Occipital lobe (tissue), 2 donors: Measurements from ENCODE around the gene CBY3. TPM values are rescaled to one million over a fixed set of nuclear protein-coding genes. Genes with fewer than 3 reads are reported as not detected.
"Not testable (repeated sequence)": the region's sequence is repeated elsewhere in the genome, so short reads cannot be mapped to it uniquely, and the experiment has no call there.

Experiments
- DNase-seq: peaks from one replicate; lab custom pipeline; 2025; lab: John Stamatoyannopoulos, UW
- total RNA-seq: library from RNA; depleted of rRNA; stranded (reverse); fragments of >200 nt; gene quantifications from one replicate; pipeline ENCODE4 v1.2.3, GENCODE V29; 2014

Gene CBY3
- total RNA-seq, result not detected

- DNase-seq, result no peak
Observed at GRCh38 chr5:179680780-179681401, at the start of gene CBY3. Gene CBY3 (minus strand): TSS chr5:179681034. CDS start chr5:179680918, 116 bp downstream.

- DNase-seq, result no peak
Observed at GRCh38 chr5:179730356-179730755, 49.5 kb upstream of the CBY3 start.

DNA sequence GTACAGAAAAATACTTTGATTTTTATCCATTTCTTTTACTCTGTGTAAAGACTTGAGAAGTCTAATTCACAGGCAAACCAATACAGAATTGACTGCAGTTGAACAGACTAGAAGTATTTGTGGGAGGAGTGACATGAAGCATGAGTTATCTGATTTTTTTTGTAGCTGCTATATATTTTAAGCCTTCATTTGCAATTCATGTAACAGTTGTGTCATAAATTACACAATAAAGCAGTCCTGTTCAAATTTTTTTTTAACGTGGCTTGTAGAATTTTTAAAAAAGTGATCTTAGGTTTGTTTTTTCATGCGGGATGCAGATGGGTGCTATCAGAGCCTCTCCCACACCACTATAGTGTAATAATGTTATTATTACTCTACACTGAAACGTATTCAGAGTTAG is 48.9 kb upstream of the CBY3 start:
- DNase-seq, result no peak

GRCh38 chr5:179729303-179729702 is 48.5 kb upstream of the CBY3 start:
- no peak for DNase-seq

DNA sequence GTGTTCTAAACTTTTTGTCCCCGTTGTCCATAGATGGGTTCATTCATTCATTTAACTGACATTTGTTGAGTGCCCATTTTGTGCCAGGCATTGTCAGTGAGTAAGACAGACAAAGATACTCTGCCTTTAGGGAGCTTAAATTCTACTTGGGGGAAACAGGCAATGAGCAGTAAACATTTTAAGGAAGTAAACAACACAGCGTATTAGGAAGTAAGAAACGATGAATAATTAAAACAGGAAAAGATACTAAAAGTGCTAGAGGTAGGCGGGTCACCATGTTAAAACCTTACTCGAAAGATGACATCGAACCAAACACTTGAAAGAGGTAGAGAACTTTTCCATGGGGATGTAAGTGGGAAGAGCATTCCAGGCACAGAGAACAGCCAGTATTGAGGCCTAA is 46.3 kb upstream of the CBY3 start:
- no peak for DNase-seq

- DNase-seq, result no peak
Observed at GRCh38 chr5:179724163-179724562, 43.3 kb upstream of the CBY3 start.

GRCh38 chr5:179720222-179720621 is 39.4 kb upstream of the CBY3 start:
- no peak for DNase-seq

DNA sequence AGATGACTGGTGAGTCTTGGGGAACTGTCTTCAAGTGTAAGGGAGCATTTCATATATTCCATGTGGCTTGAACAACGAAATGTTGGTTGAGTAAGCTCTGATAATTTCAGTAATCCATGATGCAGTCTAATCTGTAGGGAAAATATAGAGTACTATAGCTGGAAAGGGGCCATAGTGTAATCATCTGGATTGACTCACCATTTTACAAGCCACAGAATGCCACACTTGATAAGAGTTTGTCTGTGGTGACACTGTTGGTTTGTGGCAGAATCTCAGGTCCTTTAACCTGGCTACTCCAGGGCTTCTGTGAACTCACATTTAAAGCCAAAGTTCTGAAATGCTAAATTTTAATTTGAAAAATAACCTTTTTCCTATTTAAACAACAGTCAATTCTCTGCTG is 35.5 kb upstream of the CBY3 start:
- no peak for DNase-seq

GRCh38 chr5:179700401-179700918 is 19.6 kb upstream of the CBY3 start:
- no peak for DNase-seq

GRCh38 chr5:179699616-179700237 is 18.9 kb upstream of the CBY3 start:
- DNase-seq, result no peak

- DNase-seq, result no peak
Observed at GRCh38 chr5:179698935-179699615, 18.2 kb upstream of the CBY3 start, which contains the start of gene CANX. Gene CANX (plus strand): TSS chr5:179698967. CDS start chr5:179705682, 6,715 bp downstream.

- DNase-seq, result peak; percentile 99
Observed at GRCh38 chr5:179697993-179698934, 17.4 kb upstream of the CBY3 start.

GRCh38 chr5:179697543-179697942 is 16.7 kb upstream of the CBY3 start:
- not testable (repeated sequence) for DNase-seq

- no peak for DNase-seq
Observed at GRCh38 chr5:179697108-179697507, 16.3 kb upstream of the CBY3 start.

- DNase-seq, result no peak
Observed at GRCh38 chr5:179696603-179697002, 15.8 kb upstream of the CBY3 start.

- no peak for DNase-seq
Observed at GRCh38 chr5:179694561-179694960, 13.7 kb upstream of the CBY3 start.

GRCh38 chr5:179689212-179689611 is 8.4 kb upstream of the CBY3 start:
- not testable (repeated sequence) for DNase-seq

- DNase-seq, result no peak
Observed at GRCh38 chr5:179680014-179680779, 637 bp downstream of the CBY3 start.

DNA sequence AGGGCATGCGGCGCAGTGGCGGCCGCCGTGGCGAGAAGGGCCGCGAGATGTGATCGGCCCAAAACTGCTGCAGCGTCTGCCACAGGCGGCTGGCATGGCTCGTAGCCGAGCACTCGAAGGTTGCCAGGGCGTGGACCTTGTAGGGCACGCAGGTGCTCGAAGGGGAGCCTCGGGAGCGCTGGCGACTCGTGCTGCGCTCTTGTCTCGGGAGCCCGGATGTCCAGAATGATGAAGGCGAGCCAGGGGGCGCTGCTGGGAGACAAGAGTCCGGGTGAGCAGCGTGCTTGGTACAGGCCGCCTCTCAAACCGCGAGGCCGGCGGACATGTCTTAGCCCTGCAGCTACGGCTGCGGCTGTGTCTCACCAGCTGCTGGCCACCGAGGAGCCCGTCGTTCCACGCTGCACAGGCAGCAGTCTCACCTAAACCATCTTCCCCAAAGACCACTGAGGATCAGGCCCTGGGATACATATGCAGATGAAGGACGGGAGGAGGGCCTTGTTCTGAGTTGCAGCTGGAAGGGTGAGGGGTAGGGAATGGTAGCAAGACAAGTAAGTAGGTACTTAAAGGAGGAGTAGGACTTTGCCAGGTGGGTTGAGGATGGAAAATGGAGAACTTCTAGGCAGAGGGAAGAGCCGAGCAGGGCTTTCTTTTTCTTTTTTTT is 1.7 kb downstream of the CBY3 start:
- DNase-seq, result no peak
